Hippocampal formation (tissue), 2 donors: ENCODE results near the gene TNFSF10.
"Not testable (repeated sequence)": the region's sequence is repeated elsewhere in the genome, so short reads cannot be mapped to it uniquely, and the experiment has no call there.

Experiments used
- DNase-seq, 2 donors: peaks; one replicate each; lab custom pipeline; 2025; lab: John Stamatoyannopoulos, UW

The TNFSF10 gene

DNA sequence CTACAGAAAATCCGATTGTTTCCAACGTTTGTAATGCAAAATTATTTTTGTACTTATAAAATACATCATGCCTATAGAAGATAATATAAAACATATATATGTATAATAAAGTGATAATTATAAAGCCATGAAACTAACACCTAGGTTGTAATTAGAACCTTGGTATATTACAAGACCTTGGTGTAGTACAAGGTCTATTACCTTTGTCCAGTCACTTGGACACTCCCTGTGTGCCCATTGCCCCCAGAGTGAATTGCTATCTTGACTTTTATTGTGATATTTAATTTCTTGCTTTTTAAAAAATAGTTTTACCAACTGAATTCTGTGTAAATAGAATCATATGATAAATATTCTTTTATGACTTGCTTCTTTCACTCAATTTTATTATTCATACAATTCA is 20.7 kb upstream of the TNFSF10 start:
- no peak for DNase-seq

DNA sequence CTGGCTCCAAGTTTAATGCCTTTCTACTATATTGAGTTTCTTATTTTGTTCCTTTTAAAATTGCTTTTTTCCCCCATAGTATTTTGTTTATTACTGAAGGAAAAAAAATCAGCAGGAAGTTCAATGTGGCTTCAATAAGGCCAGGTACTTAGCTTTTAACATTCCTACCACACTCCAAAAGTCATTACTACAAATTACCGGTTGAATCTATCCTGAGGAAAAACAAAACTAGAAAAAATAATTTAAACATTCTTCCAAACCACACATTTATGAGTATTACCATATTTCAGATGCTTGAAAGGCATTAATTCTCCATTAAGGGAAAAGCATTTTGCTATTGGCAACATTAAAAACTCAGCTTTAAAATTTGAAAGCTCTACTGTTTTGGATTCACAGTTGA is 20.2 kb upstream of the TNFSF10 start:
- no peak for DNase-seq

DNA sequence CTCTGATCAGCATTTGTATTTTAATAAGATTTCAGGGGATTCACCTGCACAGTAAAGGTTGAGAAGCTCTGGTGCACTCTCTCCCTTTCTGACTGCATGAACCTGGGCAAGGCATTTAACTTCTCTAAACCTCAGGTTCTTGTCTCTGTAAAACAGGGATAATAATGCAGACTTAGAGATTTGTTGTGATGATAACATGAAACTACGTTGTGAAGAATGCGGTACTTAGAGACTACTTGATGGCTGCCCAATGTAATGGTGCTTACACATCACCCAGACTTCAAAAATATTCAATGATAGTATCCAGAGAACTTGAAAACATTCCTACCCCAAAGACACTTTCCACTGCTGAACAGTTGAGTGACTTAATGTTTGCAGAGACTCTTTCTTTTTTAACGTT is 19.8 kb upstream of the TNFSF10 start:
- DNase-seq = no peak

DNA sequence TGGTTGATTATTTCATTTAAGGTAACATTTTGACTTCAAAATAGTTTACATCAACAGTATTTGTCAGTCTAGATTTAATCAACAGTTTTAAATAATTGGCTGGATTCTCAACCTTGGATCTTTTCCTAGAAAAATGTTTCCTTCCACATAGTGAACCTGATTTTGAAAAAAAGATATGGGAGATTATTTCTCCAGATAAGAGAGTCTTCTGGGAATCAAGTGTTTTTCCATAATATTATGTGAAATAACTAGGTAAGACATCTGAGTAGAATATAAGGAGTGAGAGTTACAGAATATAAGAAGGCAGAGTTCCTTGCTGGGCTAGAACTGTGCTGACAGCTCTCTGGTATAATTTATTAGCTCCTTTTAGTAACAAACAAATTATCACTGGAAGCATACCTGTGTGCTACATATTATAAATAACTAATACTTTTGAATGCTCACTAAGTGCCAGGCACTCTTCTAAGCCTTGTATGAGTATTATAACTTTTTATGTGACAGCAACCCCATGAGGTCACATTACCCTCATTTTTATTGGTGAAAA is 18.8 kb upstream of the TNFSF10 start:
- no peak for DNase-seq

DNA sequence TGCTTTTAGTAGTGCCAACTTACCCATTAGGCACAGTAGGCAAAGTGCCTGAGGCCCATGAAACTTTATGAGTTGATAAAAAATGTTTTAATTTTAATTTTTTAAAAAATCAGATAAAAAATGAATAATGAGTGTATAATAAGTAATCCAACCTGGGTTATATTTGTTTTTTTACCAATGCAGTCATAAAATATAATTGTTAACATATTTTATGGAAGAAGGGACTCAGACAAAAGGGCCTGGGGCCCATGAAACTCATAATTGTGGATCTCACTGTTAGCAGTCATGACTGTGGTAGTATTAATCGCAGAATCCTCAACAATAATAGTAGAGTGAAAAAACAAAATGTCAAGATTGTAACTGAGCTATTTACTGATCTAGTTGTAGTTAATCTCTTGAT is 16.8 kb upstream of the TNFSF10 start:
- no peak for DNase-seq

DNA sequence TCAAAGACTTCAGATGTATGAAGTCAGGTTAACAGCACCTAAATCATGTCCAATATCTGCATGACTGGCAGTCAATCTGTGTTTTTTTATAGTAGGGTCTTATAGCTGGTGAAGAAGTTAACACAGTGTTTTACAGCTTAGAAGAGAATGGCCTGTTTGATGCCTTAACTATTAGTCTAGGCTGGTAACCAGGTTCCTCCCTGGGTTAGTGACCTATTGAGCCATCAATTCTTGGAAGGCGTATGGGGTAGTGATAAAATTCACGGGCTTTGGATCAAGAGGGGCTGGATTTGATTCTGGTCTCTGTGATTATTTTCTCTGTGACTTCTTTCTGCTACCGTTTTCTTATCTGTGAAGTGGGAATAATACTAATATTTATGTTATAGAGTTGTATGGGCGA is 16.0 kb upstream of the TNFSF10 start:
- no peak for DNase-seq

DNA sequence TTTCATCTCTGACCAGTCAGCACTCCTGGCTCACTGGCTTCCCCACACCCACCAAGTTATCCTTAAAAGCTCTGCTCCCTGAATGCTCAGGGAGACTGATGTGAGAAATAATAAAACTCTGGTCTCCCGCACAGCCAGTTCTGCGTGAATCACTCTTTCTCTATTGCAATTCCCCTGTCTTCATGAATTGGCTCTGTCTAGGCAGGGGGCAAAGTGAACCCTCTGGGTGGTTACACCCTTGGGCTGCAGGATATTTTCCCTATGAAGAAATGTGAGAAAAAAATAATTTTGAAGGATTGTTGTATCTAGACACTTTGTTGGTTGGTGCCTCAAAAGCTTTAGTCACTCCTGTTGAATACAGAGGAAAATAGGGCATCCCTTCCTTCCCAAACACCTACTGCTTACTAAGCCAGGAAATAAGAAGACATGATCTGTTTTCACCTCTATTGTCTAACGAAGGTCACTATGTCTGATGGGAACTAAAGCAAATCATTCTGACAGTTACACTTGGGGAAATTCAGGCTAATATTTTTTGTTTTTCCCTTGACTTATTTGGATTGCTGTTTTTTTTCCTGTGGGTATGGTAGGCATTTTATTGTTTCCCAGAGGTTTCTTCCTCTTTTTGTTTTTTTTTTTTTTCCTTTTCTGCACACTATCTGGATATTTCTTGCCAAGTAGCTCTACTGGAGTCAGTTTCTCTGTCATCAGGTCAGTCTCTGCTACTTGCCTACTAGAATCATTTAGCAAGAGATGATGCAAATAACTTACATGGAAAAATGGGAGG is 15.3 kb upstream of the TNFSF10 start:
- DNase-seq = no peak

DNA sequence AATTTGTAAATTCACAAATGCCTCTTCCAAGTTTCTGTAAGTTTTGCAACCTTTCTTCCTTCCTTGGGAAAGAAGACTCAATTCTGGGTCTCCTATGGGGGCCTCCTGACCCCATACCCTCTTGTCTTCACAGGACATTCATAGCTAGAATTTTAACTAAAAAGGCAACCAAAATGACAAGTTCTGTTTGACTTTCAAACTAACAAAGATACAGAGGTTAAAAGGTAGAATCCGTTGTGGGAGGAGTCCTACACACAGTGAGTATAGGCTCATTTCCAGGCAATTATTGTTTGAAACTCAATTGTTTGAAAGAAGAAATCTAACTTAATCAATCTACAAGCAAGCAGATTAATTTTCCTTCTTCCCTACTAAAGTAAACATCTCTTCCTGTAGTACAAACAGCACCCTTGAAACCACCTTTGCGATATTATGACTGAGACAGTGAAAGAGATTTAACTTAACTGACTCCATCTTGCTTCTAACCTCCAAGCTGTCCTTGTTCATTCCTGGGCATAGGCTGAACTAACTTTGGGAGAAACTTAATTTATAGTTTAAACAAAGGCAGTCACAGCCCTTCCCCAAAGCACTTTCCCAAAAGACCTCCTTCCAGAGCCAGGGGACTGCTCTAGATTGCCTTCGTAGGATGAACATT is 14.4 kb upstream of the TNFSF10 start:
- no peak for DNase-seq

DNA sequence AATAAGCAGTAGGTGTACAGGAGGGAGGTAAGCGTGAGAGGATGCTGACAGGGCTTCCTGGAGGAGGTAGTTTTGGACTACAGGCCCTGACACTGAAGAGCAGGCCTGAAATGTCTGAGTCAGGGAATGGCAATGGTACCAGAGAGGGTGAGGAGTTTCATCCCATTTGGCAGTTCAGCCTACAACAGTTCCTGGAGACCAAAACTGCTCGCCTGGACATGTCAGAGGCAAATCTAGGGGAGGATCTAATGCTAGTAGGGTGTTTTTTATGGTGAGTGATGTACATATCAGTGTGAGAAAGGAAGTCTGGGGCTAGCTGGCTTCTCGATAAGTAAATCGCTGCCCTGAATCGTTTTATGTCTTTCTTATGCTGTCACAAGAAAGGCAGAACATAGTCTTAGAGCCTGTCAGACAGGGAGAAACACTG is 13.8 kb upstream of the TNFSF10 start:
- no peak for DNase-seq

DNA sequence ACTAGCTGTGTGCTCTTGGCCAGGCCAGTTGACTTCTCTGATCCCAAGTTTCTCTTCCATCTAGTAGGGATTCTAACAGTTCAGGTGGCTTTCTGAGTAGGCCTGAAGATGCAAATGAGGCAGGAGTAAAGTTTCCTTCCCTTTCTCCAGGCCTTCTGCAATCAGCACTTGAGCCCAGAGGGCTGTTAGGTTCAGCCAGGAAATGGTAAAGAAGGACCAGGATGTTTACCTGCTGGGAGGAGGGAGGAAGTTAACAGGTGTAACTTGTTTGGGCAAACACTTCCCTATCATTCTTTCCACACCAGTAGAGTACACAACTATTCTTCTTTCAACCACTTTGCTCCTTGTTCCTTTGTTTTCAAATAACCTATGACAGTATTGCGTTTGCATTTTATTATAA is 13.3 kb upstream of the TNFSF10 start:
- DNase-seq = no peak

DNA sequence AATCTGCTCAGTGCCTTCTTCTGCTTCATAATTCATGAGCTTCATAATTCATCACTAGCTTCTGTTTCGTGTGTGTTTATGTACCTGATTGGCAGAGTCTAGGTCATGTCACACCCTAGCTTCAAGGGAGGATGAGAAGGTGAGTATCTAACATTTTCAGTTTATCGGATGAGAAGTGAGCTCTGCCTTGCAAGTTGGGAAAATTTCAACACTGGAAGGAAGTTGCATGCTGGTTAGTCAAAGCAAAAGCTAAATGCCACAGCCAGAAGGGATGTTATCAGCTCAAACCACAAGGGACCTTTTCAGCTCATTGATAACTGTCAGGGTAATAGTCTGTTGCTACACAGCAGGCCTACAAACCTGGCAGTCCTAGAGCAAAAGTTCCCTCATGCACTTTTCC is 7.3 kb upstream of the TNFSF10 start:
- DNase-seq = no peak

DNA sequence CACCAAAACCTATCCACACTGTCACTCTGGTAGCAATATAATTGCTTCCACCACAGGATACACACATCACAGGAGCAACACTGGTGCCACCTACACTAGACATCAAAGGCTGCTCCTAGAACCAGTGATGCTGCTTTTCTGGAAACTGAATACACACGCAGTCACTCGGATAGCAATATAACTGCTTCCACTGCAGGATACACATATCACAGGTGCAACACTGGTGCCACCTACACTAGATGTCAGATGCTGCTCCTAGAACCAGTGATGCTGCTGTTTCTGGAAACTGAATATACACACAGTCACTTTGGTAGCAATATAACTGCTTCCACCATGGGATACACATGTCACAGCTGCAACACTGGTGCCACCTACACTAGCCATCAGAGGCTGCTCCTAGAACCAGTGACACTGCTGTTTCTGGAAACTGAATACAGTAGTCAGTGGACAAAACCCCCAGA is 6.9 kb upstream of the TNFSF10 start:
- DNase-seq = no peak

DNA sequence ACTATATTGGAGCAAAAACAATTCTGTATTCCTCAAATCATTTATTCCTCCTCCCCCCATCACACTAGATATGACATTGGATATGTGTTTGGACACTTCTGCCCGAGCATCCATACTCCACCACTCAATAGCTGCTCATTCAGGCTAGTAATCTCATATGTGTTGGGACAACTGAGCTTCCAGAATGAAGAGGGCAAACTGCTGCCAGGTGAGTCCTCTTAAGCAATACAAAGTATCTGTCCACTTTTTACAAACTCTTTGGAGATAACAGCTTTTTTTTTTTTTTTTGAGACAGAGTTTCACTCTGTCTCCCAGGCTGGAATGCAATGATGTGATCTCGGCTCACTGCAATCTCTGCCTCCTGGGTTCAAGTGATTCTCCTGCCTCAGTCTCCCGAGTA is 5.4 kb upstream of the TNFSF10 start:
- no peak for DNase-seq

DNA sequence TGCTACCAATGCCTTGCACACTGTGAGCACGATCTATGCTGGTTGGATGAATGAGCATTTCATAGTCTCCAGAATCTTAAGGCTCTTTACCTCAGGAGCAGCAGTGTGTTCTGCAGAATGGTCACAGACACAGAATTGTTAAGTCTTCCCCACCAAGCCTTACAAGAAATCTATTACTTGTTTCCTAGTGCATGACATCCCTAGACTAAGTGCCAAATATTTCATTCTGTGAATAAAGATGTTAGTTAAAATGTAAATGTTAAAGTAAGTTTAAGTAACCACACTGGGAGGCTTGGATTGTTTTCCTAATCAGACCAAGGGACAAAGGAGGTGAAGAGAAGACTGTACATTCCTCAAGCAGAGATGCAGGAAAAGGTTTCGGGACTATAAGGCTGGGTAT is 4.1 kb upstream of the TNFSF10 start:
- DNase-seq = no peak

DNA sequence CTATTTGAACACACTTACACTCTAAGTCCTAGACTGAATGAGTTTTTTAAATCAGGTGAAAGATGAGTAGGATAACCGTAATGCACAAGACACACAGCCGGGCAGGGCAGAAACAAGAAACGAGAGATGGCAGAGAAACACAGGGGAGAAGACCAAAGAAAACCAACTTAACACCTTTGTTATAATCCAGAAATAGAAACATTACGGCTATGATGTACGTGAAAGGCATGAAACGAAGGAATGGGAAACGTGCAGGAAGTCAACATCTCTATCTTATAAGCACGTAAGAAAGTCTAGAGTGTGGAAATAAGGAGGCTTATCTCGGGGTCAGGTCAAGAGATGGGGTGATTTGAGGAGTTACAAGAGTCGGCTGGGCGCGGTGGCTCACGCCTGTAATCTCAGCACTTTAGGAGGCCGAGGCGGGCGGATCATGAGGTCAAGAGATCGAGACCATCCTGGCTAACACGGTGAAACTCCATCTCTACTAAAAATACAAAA is 1.9 kb upstream of the TNFSF10 start:
- no peak for DNase-seq

DNA sequence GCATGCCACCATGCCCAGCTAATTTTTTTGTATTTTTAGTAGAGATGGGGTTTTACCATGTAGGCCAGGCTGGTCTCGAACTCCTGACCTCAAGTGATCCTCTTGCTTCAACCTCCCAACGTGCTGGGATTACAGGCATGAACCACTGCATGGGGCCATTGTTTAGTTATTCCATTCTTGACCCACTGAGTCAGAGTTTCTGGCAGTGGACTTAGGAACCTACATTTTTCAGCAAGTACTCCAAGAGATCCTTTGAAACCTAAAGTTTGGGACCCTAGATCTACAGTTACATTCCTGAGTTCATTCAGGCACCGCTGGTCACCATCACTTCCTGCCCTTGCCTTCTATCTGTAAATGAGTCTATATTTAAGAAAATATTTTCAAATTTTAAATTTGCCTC is 1.4 kb upstream of the TNFSF10 start:
- no peak for DNase-seq

DNA sequence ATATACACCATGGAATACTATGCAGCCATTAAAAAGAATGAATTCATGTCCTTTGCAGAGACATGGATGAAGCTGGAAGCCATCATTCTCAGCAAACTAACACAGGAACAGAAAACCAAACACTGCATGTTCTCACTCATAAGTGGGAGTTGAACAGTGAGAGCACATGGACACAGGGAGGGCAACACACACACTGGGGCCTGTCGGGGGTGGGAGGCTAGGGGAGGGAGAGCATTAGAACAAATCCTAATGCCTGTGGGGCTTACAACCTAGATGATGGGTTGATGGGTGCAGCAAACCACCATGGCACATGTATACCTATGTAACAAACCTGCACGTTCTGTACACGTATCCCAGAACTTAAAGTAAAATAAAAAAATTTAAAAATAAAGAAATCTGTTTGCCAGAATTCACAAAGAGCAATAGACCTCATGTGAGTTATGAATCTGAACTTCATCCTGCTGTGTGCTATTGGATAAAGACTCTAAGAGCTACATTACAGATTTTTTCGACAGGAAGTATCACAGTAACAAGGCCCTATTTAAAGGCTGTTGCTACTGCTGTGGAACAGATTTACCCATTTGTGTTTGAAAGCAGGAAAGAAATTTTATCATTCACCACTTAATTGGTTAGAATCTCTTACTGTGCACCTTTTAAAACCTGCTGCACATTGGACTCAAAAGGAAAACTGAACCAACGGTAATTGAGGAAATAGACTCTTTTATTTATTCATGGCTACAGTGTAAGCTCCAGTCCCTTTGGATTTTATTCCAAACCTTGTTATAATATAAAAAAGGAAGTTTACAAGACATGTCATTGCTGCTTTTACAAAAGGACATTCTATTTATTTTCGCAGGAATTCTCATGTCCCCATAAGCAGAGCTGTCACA is 1.1 kb downstream of the TNFSF10 start:
- DNase-seq = not testable (repeated sequence)

DNA sequence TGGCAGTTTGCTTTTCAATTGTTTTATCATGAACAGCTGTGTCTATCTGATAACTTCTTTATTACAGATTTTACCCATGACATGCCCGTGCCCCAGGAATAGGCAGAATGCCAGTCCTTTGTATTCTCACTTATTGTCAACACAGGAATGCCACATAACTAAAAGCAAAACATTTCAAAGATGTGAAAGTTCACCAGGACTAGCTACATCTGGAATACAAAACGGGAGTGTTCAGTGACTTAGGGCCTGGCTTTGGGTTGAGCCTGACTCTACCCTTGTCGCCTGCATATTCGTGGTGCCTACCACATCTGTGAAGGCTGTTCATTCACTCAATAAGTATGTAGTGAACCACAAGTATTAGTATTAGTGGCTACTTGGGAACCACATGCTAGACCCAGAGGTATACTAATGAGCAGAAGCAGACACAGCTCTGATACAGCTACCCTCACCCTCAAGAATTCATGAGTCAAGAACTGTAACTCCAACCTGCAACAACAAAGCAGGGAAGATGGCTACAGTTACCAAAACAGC is 2.9 kb downstream of the TNFSF10 start:
- no peak for DNase-seq

DNA sequence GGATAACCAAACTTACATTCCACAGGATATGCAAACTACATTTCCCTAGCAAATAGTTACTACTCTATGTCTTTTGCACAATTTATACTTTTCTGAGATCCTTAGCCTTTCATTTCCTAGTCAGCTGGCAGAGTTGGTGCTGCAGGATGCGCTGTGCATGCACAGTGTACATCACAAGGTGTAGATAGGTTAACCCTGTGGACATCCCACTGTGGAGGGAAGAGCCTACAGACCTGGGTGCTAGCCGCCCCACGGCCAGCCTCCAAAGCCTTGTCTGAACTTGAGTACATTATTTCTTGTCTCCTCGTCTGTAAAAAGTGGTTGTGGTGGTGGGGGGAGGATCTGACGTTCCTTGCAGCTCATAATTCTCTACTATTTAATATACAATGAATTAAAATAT is 3.5 kb downstream of the TNFSF10 start:
- DNase-seq = no peak

DNA sequence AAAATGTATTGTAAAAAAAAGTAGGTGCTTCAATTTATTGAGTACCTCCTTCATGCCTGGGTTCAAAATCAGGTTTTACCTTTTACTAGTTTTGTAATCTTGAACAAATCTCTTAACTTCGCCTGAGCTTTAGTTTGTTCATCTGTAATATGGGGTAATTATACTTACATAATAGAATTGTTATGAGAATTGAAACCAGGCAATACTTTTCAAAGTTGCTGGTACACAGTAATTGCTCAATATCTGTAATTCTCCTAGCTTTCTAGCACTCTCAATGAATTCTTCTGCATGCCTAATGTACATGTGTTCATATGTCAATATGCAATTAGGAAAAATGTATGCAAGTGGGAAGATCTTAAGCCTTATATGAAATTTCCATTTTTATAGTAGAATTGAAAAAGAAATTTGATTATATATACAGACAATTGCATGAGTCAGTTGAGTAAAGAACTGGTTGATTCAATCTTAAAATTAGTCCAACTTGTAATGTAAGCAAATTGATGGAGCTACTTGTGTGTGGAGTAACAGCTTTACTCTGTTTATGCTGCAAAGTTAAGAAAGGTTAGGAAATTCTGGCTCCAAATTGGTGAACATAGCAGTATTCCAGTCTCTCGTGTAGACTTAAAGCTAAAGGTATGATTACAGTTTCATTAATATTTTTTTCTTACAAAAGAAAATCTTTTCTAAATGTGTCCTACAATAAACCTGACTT is 4.1 kb downstream of the TNFSF10 start:
- DNase-seq = no peak

DNA sequence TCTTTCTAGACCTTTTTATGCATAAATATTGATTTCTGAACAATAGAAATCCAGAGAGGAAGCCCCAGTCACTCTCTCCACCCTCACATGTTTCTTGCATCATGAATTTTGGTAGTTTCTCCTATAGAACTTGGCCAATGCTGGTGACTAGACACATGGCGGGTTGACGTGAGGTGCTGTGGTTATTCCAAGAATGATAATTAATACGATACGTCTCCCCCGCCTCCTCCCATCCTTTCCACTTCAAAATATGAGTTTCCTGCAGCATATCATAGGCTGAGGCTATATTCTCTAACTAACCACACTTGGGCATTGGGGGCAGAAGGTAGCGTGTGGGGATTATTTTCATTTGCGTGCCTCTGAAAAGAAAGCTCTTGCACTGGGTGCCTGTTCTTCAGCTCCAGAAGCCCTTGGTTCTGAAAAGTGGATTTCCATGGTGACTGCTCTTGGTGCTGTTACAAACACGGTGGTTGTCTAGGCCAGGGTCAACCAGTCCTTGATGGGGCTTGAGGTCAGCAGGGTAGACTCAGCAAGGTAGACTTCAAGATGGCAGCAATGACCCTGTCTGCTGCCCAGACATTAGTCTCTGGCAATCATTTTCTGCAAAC is 5.3 kb downstream of the TNFSF10 start:
- no peak for DNase-seq
